NOMO-1 (cell line): ENCODE measurements around the gene GRIK1.

Source experiments
- DNase-seq, 2 experiments: peaks; one replicate each; lab custom pipeline; 2025; ENCODE audit not compliant: unreplicated experiment in 2 of 2; lab: John Stamatoyannopoulos, UW

GRIK1 gene

DNA sequence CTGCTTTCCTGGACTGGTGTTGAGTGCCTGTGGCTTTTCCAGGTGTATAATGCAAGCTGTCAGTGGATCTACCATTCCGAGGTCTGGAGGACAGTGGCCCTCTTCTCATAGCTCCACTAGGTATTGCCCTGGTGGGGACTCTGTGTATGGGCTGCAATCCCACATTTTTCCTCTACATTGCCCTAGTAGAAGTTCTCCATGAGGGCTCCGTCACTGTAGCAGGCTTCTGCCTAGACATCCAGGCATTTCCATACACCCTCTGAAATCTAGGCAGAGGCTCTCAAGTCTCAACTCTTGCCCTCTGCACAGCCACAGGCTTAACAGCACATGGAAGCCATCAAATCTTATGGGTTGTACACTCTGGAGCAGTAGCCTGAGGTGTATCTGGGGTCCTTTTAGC lies 107.6 kb downstream of the GRIK1 start:
- no peak for DNase-seq

DNA sequence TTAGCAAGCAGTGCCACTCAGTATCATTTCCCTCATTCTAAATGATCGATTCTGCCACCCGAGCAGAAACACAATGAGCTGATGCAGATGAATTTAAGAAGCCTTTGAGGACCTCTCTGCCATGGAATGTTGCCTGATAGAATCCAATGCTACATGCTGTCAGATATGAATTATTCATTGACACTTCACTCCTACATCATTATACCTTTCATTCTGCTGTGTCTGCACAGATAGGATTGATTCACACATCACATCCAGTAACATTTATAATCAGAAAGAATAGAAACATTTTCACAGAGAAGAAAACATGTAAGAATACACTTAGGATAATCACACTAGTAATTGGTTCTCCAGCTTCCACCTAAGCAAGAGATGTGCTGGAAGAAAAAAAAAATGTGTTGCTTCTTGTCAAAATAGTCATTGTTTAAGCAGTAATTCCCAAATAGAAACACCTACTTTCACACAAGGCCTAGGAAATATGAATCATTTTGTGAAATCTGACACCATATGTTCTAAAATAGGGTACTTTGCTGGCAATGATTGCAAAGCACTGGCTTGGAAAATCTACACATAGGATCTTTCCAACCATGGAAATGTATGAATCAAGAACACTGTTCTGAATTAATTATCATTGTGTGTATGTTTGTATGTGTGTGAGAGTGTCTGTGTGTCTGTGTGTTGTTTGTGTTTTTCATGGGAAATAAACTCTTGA lies 110.1 kb downstream of the GRIK1 start:
- no peak for DNase-seq

DNA sequence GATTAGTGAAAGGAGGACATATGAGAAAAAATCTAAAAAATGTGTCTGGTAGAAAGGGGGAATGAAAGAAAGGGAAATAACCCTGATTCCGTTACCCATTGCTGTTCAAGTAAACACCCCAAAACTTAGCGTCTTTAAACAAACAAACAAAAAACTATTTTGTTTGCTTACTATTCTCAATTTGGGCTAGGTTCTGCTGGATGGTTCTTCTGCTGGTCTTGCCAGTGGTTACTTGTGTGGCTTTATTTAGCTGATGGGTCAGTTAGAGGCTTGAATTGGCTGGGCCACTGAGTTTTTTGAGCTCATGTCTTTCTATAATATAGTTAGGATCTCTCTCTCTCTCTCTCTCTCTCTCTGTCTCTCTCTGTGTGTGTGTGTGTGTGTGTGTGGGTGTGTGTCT lies 112.1 kb downstream of the GRIK1 start:
- DNase-seq: no peak

DNA sequence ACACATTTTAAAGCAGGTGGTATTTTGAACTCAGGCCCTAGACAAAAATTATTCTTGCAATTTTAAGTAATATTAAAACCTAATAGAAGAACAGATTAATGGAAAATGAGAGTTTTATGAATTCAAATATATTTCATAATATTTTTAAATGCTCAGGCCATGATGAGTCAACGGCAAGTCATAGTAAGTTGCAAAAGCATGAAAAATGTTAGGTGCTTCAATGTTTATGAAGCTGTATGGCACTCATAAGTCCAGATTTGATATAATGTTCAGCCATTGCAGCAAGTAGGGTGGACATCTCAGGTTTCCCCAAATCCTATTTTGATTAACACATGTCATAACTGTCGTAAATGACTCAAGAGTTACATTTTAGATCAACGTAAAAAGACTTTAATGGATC lies 112.6 kb downstream of the GRIK1 start:
- DNase-seq: no peak

DNA sequence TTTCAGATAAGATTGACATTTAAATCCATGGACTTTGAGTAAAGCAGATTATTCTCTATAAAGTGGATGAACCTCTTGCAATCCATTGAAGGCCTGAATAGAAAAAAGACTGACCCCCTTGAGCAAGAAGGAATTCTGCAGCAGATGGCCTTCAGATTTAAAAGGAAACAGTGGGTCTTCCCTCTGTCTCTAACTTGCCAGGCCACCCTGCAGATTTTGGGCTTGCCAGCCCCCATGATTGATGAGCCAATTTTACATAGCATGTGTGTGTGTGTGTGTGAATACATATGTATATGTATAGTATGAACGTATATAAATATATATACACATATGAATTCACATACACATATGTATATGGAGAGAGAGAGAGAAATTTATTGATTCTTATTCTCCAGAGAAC lies 113.4 kb downstream of the GRIK1 start:
- DNase-seq: no peak

DNA sequence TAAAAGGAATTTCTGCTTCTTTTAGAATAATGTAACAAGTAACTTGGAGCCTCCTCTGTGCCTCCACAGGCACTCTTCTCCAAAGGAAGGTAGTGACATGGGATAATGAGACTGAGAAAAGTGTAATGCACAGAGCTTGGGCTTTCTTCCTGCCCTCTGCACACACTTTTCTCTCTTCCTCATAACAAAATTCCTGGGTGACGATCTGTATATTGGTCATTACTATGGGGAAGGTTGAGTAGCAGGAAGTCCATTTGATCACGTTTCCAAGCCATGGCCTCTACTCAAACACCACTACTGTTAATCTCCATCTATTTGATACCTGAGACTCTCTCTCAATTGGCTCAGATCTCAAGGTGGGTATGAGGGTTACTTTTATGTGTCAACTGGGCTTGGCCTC lies 113.9 kb downstream of the GRIK1 start:
- DNase-seq: no peak

DNA sequence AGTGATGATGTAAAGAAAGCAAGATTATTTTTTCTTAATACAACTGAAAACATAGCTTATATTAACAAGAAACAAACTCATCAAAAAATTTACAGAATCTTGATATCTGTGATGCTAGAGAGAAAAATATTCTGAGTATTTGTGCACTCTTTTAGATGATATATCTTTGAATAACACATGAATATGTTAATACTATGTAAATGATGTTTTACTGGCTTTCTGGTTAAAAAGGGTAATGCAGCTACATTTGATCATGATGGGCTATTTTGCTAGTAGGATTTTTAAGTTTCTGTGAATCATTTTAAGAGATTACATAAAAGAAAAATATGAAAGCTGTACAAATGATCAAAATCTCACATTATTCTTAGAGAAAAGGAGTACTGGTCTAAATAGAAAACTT lies 114.5 kb downstream of the GRIK1 start:
- no peak for DNase-seq

DNA sequence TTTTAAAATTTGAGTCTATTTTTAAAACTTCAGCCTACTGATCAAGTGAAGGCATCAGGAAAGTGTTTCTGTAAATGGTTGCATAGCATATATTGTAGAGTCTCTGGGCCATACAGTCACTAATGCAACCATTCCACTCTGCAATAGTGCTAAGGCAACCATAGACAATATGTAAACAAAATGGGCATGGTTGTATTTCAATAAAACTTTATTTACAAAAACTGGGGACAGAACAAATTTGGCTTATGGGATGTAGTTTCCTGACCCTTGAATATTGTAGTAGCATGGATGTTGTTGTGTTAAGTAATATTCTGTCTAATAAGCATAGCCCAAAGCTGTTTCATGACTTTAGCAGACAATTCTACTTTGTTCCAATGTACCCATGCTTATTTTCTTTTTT lies 117.7 kb downstream of the GRIK1 start:
- no peak for DNase-seq

DNA sequence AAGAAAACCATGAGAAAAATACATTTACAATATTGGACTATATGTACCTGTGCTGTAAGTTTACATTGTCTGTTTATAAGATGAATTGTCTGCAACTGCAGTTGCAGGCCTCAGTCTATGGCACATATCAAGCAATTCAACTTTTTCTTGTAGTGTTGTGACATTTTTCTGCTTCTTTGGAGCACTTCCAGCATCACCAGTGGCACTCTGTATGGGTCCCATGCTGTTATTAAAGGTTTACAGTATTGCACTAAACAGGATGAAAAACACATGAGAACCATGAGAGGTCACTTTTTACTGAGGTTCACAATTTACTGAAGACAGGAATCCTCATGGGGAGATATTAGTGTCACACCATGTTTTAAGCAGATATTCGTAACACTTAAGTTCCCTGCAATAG lies 118.6 kb downstream of the GRIK1 start:
- no peak for DNase-seq

DNA sequence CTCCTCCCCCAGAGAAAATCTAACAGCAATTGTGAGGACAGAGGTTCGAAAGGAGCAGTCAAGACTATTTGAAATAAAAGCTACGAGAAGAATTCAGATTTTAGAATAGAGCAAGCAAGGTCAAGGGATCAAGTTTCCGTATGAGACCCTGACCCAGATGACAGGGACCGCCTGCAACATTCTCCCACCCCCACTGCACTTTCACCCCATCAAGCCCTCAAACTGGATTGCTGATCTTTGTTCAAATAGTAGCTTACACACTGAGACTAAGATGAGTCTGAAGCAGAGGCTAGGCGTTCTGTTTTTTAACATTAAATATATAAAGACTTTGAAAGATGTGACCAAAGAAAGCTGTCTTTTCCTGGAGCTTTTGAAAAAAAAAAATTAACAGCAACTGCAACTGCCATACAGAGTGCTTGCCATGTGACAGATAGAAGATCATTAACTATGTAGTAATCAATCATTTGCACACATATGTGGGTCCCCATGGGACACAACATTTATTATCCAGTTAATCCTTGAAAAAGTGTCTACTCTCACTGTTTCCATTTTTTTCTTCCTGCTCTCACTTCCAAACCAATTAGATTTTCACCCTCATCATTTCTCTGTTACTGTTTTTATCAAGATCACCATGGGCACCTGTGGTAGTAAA lies 120.0 kb downstream of the GRIK1 start:
- no peak for DNase-seq

DNA sequence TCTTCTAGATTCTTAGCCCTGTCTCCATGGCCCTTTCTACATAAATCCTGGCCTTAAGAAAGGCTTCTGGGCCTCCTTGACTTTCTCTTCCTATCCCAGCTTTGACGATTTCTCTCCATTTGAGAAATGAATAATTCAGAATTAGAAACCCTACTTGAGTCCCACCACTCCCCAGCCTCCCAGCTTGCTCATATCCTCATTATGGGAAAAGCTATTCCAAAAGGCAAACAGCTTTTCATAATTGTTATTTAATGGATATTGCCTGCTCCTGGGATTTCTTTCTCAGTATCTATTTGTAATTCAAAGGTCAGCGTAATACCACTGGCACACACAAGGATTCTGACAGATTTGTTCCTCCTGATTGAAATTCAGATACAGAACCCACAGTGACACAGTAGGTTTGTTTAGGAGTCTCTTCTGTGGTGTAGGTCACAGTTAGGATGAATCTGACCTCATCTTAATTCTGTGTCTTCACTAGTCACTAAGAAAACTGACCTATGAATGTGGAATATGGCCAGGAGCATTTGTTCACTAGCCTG lies 121.3 kb downstream of the GRIK1 start:
- DNase-seq: no peak

DNA sequence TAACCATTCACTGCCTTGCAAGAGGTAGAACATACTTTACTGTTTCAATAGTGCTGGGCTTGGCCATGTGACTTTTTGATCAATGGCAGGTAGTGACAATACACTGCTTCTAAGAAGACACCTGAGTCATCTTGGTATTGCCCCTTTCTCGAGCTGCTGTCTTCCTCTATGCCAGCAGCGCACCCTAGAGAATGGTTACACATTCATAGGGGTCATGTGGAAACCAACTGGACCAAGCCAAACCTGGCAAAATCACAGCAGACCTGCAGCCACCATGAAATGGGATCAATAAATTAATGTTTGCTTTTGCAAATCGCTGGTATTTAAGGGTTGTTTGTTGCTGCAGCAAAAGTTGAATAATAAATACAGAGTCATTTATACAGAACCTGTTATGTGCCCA lies 122.3 kb downstream of the GRIK1 start:
- DNase-seq: no peak

DNA sequence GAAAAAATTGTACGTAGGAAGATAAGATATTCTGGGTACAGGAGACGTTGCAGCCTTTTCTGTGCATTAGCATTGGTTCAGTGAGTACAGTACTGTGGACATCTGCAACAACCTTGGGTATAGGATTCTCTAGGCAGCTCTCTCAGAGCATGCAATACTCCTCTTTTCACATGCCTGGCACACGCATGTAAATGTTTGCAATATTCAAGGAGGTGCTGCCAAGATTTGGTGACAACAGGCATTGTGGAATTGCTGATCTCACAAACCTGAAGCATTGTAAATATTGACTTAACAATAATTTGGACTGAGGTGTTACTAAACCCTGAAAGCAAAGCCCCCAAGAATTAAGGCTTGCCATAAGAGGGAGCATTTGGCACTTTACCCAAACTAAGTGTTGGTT lies 126.8 kb downstream of the GRIK1 start:
- DNase-seq: no peak

DNA sequence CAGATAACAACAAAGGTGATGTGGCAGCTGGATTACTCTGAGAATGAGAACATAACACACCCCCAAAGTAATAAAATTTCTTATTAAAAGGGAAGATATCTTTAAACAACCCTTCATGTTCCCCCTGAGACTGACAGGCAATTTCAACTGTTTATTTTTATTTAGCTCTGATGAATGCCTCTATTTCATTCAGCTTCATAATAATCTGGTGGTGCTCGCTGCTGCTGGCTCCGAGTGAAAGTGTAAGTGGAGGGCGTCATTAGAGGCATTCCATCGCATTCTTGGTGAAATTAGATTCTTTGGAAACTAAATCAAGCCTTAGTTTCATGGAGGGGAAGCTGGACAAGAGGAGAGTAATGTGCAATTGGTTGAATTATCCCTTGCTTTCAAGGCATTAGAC lies 128.9 kb downstream of the GRIK1 start:
- no peak for DNase-seq

DNA sequence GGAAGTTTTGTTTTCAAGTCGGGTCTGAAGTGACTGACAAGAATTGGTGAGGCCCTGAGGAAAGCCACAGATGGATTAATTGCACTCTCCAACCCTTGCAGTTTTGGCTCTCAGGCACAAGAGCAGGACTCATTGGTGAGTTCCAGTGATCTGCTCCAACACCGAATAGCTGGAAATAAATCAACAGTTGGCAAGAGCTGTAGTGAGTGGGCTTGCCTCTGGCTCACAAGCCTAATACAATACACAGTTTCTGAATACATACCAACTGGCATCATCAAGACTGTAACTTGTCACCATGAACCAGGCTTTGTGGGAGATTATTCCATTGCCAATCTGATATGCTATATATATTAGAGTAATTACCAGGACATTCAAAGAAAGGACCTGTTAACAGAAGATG lies 131.6 kb downstream of the GRIK1 start:
- no peak for DNase-seq

DNA sequence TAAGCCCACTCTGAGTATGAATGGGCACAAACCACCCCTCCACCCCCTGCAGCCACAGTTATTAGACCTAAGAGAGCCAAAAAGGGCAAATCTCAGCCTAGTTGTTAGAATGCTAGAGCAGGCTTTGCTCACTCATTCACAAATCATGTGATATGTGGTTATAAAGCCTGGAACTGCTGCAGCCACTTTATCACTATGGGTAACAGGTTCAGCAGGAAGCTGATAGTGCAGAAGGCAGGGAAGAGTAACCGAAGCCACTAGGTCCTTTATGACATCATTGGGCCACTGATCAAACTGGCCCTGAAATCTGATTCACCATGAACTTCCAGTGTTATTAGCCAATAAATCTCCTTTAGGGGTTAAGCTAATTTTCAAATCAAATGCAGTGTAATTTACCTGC lies 134.7 kb downstream of the GRIK1 start:
- no peak for DNase-seq

DNA sequence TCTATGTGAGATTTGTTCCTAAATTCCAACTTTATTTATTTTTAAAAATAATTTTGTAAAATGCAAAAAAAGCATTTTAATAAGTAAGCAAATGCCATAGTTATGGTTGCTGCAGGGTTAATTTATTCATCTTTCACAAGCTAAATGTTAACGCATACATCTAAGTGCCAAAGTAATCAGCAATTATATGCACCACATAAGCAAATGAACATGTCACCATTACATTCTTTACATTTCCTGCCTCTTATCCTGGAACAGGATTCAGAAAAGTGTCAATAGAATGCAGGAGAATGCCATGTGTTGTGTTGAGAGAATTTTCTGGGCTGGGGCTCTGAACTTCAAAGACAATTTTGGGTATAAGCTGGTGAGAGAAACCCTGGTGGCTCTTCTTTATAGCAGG lies 136.6 kb downstream of the GRIK1 start:
- no peak for DNase-seq

DNA sequence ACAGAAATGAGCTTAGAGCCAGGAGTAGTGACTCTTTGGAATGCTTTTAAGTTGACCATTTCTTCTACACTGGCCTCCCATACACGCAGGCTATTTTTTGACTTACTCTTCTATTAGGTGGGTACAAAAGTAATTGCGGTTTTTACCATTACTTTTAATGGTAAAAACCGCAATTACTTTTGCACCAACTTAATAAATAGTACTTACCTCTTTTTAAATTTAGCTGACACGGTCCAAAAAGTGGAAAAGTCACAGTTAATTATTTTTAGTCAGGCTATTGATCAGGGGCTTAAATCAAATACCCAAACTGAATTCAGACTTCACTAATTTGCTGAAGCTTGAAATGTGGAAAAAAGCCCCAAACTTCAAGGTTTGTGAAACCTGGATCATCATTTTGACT lies 138.7 kb downstream of the GRIK1 start:
- DNase-seq: no peak

DNA sequence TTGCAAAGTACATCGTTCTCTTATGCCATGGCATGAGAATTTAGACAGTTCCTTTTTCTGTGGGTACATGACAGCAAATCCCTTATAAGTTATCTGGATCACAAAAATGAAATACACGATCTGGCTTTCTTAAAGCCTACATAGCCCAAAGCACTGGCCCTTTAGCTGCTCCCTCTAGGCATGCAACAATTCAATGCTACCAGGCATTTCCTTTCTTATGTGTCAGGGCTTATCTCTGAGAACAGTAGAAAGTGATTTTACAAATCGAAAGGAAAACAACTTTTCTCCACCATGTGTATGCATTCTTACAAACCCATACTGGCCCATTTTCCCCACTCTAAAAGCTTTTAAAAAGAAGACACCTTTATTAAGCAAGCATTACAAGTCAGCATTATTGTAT lies 139.7 kb downstream of the GRIK1 start:
- DNase-seq: no peak

DNA sequence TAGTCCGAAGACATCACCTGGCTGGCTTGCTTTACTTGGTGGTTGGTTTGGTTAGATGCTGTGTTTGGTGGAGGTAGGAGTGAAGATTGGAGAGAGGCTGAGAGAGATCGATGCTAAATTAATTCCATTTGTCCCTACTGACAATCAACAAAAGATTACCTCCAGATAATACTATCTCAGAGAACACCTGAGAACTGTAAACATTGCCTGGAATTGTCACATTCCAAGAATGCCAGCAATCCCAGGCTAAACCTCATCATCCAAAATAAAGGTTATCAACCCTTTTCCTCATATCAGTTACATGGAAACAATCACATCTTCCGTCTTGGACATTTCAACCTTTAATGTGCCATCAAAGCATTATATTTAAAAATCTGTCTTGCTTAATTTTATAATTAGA lies 141.0 kb downstream of the GRIK1 start:
- no peak for DNase-seq

DNA sequence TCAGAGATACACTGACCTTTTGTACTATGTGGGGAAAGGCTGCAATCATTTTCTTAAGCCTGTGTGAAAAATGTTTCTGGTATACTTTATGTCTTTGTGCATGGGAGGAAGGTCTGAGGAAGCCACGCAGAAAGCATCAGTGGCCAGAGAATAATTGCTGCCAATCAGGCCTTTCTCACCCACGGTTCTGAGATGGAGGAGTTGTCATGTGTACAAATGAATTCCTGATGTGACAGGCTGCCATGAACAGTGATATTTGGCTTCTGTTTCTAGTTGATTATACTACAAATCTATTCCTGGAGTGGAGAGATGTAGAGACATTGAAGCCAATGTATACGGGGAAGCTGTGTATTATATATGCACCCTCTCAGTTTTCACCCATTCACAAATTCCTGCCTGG lies 142.6 kb downstream of the GRIK1 start:
- no peak for DNase-seq

DNA sequence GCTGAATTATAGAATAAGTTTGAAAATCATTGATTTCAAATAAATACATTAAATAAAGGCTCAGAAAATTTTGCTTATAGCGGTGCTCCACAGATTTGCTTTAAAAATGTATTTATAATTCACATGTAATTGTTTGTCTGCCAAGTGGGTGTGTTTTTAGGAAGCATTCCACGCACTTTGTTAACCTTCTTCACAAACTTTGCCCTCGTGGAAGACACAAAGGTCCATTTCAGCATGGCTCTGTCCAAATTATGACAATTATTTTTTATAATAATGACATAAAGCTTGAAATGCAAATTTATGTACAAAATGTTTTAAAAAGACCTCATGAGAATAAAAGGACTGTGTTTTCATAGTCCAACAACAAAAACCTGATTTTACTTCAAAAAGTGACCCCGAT lies 146.1 kb downstream of the GRIK1 start:
- no peak for DNase-seq

DNA sequence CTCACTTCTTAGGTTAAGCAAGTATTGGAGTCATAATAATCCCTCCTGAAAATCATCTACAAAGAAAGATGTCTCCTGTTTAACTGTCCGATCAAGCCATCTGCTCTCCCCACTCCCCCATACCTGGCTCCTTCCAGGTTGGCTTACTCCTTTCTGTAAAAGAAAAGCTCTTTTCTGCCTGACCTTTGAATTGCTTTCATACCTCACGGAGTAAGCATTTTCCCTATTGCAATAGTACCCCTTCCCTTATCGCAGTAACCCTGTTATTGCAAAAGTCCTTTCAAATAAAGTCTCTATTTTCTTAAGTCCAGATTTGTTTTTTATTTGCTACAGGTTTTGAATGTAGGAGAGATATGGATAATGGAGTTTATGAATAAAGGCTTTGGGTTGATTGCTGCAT lies 150.4 kb downstream of the GRIK1 start:
- no peak for DNase-seq
